Activated CD4-positive, alpha-beta T cell treated with anti-CD3 and anti-CD28 coated beads, Interleukin-2, amount 50 U/mL, for 1 hour (primary cell): ENCODE results near the gene EID3.

Source experiments
- DNase-seq: peaks from one replicate; pipeline ENCODE4 v3.0.0-alpha.2; 2020

Gene EID3

DNA sequence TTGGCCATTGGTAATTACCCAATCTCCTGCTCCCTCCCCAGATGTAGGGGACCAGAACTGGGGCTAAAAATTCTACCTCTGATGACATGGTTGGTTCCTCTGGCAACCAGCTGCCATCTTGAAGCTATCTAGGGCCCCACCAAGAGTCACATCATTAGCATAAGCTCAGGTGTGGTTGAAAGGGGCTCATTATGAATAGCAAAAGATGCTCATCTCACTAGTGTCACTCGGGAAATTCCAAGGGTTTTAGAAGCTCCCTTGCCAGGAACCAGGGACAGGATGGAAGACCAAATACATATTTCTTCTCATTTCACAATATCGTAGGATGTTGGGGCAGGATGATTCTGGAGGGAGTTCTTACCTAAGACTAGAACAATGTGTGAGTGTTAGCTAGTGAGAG is 38.6 kb downstream of the EID3 start:
- no peak for DNase-seq

GRCh38 chr12:104342635-104343249 is 39.2 kb downstream of the EID3 start:
- no peak for DNase-seq

DNA sequence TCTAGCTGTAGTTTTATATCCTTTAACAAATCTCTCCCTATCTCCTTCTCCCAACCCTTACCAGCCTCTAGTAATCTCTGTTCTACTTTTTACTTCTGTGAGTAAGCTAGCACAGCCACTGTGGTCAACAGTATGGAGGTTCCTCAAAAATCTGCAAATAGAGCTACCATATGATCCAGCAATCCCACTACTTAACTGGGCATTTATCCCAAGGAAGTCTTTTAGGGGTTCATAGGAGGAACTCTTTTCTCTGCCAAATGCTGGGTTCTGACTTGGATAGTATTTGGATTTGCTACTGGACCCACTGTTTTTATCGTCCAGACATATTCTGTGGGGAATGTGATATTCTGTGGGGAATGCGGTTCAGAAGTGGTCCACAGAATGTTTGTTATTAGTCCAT is 41.1 kb downstream of the EID3 start:
- no peak for DNase-seq

DNA sequence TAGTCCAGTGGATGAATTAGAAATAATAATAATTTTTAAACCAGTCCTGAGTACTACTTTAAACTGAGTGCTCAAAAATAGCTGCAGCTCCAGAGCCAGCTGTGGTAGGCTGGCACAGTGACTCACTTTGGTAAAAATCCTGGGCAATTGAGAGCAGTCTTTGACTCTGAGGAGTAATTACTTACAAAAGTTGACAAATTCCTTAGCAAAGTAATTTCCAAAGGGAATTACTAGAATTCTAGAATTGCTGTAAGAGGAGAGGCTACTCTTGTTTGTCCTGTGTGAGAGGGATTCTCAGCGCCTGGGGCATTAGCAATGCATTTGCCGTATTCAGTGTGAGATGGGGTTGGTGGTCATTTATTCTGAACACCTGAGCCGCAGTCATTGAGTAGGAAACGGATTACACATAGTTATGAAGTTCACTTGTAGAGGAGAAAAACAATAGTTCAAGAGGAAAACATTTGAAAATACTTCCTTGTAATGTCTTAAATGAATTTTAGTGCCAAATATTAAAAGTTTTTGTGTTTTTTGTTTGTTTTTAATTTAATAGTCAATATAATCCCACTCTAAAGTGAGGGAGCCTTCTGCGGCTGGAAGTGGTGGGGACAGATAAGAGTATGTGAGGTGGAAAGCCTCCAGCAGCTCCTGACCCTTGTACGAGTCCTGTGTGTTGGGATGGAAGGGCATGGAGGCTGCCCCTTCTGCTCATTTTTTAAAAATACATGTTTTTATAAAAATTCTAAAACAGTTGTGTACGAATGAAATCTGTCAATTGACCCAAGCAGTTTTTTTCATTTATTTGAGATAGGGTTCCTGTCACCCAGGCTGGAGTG is 41.9 kb downstream of the EID3 start:
- DNase-seq = no peak

- no peak for DNase-seq
These were observed 44.0 kb downstream of the EID3 start for GRCh38 chr12:104347374-104348075.

- DNase-seq = no peak
These were observed 44.9 kb downstream of the EID3 start for GRCh38 chr12:104348283-104348993.

DNA sequence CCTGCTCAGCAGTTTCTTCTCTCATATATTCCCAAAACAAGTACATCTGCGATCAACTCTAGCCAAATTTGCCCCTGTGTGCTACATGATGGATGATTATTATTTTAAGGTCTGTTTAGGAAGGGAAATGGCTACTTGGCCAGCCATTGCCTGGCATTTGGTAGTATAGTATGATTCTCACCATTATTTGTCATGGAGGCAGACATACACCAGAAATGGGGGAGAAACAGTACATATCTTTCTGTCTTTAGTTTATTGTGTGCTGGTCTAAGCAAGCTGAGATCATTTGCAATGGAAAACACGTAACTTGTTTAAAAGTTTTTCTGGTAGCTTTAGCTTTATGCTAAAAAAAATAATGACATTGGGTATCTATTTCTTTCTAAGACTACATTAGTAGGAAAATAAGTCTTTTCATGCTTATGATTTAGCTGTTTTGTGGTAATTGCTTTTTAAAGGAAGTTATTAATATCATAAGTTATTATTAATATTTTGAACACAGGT is 45.5 kb downstream of the EID3 start:
- no peak for DNase-seq

GRCh38 chr12:104350211-104351056 is 46.9 kb downstream of the EID3 start:
- DNase-seq = no peak

DNA sequence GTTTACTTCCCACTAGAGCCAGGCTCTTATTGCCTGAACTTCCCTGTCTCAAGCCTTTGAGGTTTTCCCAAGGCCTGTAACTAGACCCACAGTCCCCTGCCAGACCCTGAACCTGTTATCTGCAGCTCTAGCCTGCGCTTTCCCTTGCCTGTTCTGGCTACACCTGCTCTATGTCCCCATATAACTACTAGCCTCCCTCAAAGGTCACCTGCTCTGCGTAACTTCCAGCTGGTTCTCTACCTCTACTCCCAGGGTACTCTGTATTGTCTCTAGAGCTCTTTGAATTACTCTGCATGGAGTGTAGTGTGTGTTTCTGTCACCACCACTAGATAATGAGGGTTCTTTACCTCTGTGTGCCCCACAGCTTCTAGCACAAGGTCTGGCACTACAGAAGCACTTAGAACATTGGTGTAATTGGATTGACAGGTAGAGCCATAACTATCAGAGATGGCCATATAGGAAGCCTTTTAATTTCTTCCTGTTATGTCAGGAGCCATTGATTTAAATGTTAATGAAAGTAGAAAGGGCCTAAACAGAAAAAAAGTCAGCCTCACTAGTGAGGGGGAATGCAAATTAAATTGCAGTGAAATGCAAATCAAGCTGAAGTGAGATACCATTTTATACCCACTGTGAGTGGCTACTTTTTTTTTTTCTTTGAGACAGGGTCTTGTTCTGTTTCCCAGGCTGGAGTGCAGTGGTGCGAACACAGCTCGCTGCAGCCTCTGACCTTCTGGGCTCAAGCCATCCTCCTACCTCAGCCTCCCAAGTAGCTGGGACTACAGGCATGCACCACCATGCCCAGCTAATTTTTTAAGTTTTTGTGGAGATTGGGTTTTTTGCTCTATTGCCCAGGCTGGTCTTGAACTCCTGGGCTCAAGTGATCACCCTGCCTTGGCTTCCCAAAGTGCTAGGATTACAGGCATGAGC is 47.8 kb downstream of the EID3 start:
- DNase-seq = no peak

GRCh38 chr12:104352106-104352713 is 48.7 kb downstream of the EID3 start:
- no peak for DNase-seq

DNA sequence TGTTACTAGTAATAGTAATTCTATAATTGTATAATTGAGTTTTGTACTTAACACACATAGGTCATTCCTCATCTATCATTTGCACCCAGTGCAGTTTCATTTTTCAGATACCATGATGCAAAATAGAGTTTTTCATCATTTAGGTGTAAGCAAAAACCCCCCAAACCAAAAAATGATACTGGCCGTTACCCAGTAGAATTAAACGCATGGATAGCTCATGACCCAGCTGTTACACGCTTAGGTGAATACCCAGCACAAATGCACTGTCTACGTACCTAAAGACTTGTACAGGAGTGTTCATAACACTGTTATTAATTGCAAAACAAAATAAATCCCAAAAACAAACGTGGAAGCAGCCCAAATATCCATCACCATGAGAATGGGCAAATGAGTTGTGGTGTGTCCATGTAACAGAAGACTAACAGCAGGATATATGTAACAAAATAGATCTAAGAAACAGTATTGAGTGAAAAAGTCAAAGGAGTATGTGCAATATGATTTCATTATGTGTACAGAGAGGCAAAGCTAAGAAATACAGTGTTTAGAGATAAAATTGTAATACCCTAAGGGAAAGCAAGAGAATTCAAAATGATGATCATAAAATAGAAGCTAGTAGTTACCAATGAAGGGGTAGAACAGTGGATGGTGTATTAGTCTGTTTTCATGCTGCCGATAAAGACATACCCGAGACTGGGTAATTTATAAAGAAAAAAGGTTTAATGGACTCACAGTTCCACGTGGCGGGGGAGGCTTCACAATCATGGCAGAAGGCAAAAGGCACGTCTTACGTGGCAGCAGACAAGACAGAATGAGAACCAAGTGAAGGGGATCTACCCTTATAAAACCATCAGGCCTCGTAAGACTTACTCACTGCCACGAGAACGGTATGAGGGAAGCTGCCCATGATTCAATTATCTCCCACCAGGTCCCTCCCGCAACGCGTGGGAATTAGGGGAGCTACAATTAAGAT is 49.8 kb downstream of the EID3 start:
- DNase-seq = no peak

DNA sequence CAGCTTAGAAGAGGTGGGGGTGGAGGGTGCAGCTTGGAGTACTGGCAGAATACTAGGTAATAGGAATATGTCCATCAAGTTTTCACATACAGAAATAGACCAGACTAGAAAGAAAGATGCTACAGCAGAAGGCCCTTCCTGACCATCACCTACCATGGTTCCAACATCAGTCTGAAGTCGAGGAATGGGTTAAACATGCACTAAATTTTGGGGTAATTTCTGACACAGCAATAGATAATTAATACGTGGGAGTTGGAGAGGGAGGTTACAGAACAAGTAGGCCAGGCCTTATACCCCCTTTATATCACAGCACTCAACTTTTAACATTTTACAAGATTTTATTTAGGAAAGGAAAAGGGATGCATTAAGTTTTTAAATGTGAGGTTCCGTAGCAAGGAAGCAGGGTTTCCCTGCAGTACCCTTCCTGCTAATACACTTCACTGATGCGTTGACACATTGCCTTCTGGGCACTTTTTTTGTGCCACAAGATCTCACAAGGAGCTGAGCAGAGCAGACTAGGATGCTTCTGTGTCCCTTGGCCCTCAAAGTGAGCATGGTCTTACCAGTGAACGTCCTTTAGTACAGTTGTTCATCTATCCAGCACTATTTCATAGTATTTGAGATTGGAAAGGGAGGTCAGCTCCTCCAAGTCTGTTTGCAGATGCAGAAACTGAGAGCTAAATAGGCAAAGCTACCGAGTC is 50.8 kb downstream of the EID3 start:
- DNase-seq = no peak
